GM21447 (cell line): ENCODE results near the gene VN1R5.
"Not testable (repeated sequence)": the region's sequence is repeated elsewhere in the genome, so short reads cannot be mapped to it uniquely, and the experiment has no call there.

Source experiments
- ATAC-seq: cut with Tn5 transposase; IDR thresholded peaks from one replicate; pipeline ENCODE4 v1.9.1; 2021; ENCODE audit not compliant: unreplicated experiment

Gene VN1R5

GRCh38 chr1:247270003-247270402, 14.1 kb downstream of the VN1R5 start:
- ATAC-seq = no peak

- ATAC-seq = no peak
Observed at GRCh38 chr1:247273013-247273412, 17.1 kb downstream of the VN1R5 start.

DNA sequence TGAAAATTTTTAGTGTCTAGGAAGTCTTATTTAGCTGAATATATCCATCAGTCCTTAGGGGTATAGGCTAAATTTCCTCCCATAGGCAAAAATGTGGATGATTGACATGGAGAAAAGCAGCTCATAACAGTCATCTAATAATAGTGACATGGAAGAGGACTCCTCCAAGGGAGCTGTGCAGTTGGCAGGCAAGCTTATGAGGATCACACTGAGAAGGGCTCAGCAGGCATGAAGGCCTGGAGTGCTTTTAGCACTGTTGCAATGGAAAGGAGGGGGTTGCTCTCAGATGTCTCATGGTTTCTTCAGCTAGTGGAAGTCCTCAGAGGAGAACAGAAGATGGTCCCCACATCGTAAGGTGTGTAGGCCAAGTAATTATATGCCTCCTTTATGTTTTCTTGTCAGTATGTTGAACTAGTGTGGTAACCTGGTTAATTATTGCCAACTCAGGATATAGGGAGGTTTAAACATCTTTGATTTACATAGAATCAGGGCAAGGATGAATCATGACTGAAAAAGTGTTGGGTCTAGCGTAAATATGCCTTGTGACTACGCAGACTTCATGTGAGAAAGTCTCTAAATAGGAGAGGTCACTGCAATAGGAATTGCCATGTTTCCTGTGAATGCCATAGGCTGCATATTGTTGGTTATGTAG, 18.9 kb downstream of the VN1R5 start:
- ATAC-seq = no peak

DNA sequence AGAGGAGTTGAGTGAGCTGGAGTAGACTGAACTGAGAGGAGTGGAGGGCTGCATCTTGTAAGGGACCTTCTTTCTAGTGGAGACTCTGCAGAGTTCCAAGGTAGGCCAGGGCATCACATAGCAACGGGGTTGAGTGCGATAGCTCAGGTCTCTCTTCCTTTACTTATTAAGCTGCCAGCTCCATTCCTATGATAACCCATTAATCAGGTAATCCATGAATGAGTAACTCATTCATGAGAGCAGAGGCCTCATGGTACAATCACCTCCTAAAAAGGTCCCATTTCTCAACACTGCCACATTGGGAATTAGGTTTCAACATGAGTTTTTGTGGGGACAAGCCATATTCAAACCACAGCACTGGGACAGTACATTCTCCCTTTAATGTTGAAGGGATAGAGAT, 21.3 kb downstream of the VN1R5 start:
- ATAC-seq = no peak

DNA sequence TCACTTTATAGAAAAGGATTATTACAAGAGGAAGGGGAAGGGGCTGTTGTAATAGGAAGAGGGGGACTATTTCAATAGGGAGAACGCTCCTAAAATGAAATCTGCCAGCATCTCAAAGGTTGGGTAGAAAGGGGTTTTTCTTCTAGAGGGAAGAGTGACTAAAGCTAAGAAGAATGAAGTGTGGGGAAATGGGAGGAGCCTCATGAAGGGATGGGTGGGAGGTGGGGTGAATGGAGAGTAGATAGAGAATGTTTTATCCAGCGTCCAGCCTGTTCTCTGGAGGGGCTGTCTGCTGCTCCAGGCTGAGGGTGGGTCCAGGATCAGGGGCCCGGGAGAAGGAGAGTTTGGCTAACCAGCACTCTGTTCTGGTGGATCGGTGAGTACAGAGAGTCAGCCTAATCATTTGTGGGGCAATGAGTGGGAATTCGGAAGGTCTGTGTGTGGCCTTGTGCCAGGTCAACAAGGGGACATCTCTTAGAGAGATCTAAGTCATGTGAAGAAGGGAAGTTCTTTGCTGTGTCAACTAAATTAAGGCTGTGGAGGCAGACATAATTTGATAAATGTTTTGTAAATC, 25.2 kb downstream of the VN1R5 start:
- no peak for ATAC-seq

- ATAC-seq = no peak
Observed at GRCh38 chr1:247286134-247286670, 30.3 kb downstream of the VN1R5 start.

GRCh38 chr1:247287460-247287859, 31.6 kb downstream of the VN1R5 start:
- ATAC-seq = no peak

DNA sequence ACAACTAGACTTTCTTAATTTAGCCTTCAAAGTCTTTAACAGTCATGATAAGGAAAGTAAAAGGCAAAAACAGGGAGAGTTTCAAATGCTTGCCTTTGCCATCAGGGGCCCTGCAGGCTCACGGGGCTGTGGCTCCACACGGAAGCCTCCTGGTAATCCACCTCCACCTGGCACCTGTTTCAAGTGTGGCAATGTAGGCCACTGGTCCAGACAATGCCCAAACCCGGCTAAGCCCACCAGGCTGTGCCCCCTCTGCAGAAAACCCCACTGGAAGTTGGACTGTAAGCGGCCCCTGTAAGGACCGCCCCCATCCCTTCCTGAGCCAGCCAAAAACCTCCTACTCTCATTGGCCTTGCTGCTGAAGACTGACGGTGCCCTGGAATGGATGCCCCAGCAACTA, 32.5 kb downstream of the VN1R5 start:
- ATAC-seq = no peak

DNA sequence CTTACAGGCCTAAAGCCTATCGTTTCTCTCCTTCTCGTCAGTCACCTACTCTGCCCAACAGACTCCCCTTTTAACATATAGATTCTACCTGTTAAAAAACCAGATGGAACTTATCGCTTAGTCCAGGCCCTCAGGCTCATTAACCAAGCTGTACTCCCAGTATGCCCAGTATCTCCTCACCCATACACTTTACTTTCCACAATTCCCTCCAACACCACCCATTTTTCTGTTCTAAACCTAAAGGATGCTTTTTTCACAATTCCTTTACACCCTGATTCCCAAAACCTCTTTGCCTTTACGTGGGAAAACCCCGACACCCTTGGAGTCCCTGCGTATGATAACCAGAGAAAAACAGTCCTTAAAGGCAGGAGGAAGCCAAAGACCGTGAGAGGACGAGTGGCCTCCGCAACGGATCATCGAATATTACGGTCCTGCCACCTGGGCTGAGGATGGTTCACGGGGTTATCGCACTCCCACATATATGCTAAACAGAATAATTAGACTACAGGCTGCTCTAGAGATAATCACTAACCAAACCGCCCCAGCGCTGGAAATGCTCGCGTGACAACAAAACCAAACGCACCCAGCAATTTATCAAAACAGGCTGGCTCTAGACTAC, 33.5 kb downstream of the VN1R5 start:
- ATAC-seq = not testable (repeated sequence)

DNA sequence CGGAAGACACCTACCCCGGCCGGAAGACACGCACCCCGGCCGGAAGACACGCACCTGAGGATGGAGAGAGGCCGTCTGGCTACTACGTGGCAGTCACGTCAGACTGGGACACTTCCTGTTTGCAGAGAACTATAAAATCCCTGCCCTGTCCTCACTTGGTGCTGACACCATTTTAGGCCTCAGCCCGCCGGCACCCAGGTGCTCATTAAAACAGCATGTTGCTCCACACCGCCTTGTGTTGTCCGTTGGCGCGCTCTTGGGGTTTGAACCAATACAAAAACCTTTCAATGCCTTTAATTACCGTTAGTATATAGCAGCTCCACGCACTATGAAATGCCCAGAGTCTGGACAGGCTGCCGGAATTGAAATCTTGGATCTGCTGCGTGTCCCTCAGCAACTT, 34.7 kb downstream of the VN1R5 start:
- no peak for ATAC-seq

GRCh38 chr1:247291161-247291560, 35.3 kb downstream of the VN1R5 start:
- no peak for ATAC-seq

DNA sequence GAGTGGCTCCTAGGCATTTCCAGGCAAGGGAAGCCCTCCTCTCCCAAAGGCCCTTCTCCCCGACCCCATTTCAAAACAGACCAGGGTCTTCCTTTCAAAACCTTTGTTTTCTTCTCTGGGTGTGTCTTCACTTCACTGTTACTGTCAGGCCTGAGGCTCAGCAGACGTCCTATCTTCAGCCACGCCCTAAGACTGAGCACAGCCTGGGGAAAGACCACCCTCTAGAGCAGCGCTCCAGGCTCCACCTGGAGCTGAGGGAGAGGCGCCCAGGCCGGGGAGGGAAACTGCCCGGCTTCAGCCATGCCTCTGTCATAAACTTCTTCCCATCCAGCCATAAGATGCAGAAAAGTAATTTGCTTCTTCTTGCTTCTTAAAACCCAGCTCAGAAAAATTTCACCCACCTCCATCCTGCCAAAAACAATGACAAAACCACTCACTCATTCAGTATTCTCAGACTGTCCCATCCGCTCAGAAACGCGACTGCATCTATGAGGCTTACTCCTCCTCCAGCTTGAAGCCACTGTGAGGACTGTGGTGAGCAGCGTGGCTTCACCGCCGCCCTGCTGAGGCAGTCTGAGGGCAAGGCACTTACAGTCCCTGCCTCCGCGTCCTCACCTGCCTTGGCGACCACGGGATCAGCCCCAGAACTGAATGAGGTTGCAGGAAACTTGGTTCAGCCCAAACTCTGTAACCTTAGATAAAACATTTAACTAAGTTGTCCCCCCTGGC, 36.1 kb downstream of the VN1R5 start:
- ATAC-seq = no peak

GRCh38 chr1:247293047-247293446, 37.2 kb downstream of the VN1R5 start:
- ATAC-seq = no peak

- ATAC-seq = no peak
Observed at GRCh38 chr1:247294282-247294681, 38.4 kb downstream of the VN1R5 start.

- ATAC-seq = no peak
Observed at GRCh38 chr1:247295274-247295684, 39.4 kb downstream of the VN1R5 start.

DNA sequence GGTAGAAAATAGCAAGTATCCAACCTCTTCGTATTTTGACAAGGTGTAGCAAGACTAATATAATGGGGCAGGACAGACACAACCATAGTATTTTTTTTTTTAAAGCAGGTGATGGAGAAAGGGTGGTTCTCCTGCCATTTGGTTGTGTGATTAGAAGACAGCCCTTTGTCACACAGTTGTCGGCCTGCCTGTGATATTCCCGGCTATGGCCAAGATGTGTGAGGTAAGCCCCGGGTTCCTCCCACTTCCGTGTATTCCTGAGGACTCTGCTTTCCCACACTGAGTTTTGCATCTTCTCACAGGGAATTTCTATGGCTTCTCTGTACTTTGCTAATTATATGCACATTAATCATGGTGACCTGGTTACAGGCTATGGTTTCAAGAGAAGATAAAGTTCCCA, 39.9 kb downstream of the VN1R5 start:
- no peak for ATAC-seq

DNA sequence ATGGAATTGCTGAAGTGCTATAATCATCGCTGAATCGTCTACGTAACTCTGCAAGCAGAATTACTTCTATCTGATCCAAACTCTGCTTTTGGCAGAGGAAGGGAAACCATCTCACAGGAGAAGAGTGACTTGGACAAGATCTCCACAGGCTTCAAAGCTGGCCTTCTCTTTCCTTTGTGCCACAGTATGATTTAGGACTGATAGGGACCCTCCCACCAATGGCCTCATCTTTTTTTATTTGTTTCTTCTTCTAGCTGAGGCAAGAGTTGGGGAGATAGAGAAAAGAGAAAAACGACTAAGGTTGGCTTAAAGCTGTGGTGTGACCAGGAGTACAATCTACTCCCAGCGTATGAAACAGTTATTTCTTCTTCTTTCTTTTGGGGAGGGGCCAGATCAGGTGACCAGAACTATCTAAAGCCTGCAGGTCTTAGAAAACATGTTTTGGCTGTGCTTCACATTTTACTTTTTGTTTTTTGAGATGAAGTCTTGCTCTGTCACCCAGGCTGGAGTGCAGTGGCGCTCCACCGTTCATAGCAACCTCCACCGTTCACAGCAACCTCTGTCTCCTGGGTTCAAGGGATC, 40.8 kb downstream of the VN1R5 start:
- no peak for ATAC-seq

GRCh38 chr1:247297263-247298123, 41.6 kb downstream of the VN1R5 start:
- no peak for ATAC-seq

- ATAC-seq = no peak
Observed at GRCh38 chr1:247298124-247298481, 42.2 kb downstream of the VN1R5 start.

DNA sequence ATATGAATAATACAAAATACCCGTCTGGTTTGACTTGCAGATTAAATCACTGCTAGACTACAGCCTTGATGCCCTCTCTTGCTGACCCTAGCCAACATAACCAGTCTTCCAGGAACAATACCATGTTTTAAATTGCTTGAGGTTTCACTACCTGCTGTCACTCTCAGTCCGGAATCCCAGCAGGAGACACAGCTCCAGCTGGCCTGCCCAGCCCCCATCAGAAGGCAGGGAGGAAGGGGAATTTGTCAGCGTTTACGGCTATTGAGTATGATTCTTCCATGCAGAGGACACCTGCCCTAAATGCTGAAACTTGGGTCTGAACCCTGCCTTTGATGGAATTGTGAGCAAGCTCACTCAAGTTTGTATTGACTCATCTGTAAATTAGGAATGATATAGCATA, 42.8 kb downstream of the VN1R5 start:
- no peak for ATAC-seq
